Tibial artery (tissue), 4 donors: ENCODE results near the gene VARS2.

Experiments
- DNase-seq, 2 donors: peaks; one replicate each; pipeline ENCODE4 v3.0.0-alpha.2; 2019
- H3K27ac ChIP-seq, 2 donors: fragments of 200-600 bp; sonication (generic) in 1 of 2; 1 replicate in 1 of 2; 2 replicates in 1 of 2; pipeline ENCODE4 v1.5.1; 2018 to 2019; ENCODE audit warnings: mild to moderate bottlenecking in 1 of 2
- H3K27me3 ChIP-seq, 2 donors: fragments of 200-600 bp; sonication (generic) in 1 of 2; one replicate each; pipeline versions ENCODE4 v1.5.1 to v1.6.0; 2016 to 2019
- H3K36me3 ChIP-seq, 3 donors: fragments of 200-600 bp; sonication (generic) in 2 of 3; one replicate each; pipeline ENCODE4 v1.5.1; 2016 to 2019; ENCODE audit warnings: mild to moderate bottlenecking in 2 of 3
- H3K4me1 ChIP-seq, 4 donors: fragments of 200-600 bp; sonication (generic) in 2 of 4; 1 replicate in 3 of 4; 2 replicates in 1 of 4; pipeline ENCODE4 v1.5.1; 2016 to 2019
- H3K4me3 ChIP-seq, 2 donors: fragments of 200-600 bp; sonication (generic) in 1 of 2; 1 replicate in 1 of 2; 2 replicates in 1 of 2; pipeline ENCODE4 v1.5.1; 2018 to 2019; ENCODE audit warnings: mild to moderate bottlenecking in 2 of 2
- H3K9me3 ChIP-seq, 3 donors: fragments of 200-600 bp; sonication (generic) in 1 of 3; one replicate each; pipeline ENCODE4 v1.5.1; 2016 to 2019
- CTCF ChIP-seq, 2 experiments: fragments of 200-600 bp in 1 of 2; fragments of 450-650 bp in 1 of 2; IDR thresholded peaks; one replicate each; pipeline ENCODE4 v1.5.1; 2017 to 2019; ENCODE audit warnings: antibody characterized with exemption in 2 of 2, mild to moderate bottlenecking in 1 of 2, moderate library complexity in 1 of 2
- intact Hi-C: fragments of 100-400 bp; cut with DNase I; formaldehyde crosslinking; loops from one replicate; pipeline ENCODE4 v1.15.0; 2023; ENCODE audit warnings: low total_unique reads

Gene VARS2

GRCh38 chr6:30942338-30943060, 28.5 kb downstream of the VARS2 start:
- Histone ChIP-seq H3K9me3 (no peaks in the 10 kb centered on the region), H3K27ac (no peak overlapping the region), H3K27me3 (peaks cover 0 to 38% of the 10 kb centered on the region in 2 donors), H3K4me3 (no peak overlapping the region), H3K36me3 (no peaks in the 10 kb centered on the region), H3K4me1 (peaks cover 0 to 11% (median 3%) of the 10 kb centered on the region in 4 donors)
- TF ChIP-seq CTCF (IDR thresholded peaks at IDR 0.05) = peak in 1 of 2 experiments; percentile 17
- peak in 1 of 2 donors; percentile 52 for DNase-seq
- intact Hi-C loops = no loop called here

- Histone ChIP-seq H3K36me3 (no peaks in the 10 kb centered on the region), H3K27ac (no peak overlapping the region), H3K27me3 (peaks cover 0 to 35% of the 10 kb centered on the region in 2 donors), H3K4me3 (no peak overlapping the region), H3K4me1 (peaks cover 0 to 11% (median 3%) of the 10 kb centered on the region in 4 donors), H3K9me3 (no peaks in the 10 kb centered on the region)
- no peak for DNase-seq
- TF ChIP-seq CTCF (IDR thresholded peaks at IDR 0.05) = no peak
- intact Hi-C loops = no loop called here
Measured at GRCh38 chr6:30944051-30944450, 30.0 kb downstream of the VARS2 start.

GRCh38 chr6:30945281-30945680, 31.2 kb downstream of the VARS2 start:
- no peaks in the 10 kb centered on the region for H3K36me3 ChIP-seq
- no peak overlapping the region for H3K4me3 ChIP-seq
- peaks cover 0 to 24% of the 10 kb centered on the region in 2 donors for H3K27me3 ChIP-seq
- H3K9me3 ChIP-seq = no peaks in the 10 kb centered on the region
- no peak overlapping the region for H3K27ac ChIP-seq
- intact Hi-C loops = no loop called here
- TF ChIP-seq CTCF (IDR thresholded peaks at IDR 0.05) = no peak
- peaks cover 0 to 11% (median 3%) of the 10 kb centered on the region in 4 donors for H3K4me1 ChIP-seq
- no peak for DNase-seq

GRCh38 chr6:30947231-30947630, 33.2 kb downstream of the VARS2 start:
- TF ChIP-seq CTCF (IDR thresholded peaks at IDR 0.05) = no peak
- H3K27me3 ChIP-seq = peaks cover 0 to 30% of the 10 kb centered on the region in 2 donors
- intact Hi-C loops = no loop called here
- H3K4me3 ChIP-seq = no peak overlapping the region
- H3K4me1 ChIP-seq = peaks cover 0 to 10% (median 3%) of the 10 kb centered on the region in 4 donors
- no peaks in the 10 kb centered on the region for H3K9me3 ChIP-seq
- no peak for DNase-seq
- H3K36me3 ChIP-seq = no peaks in the 10 kb centered on the region
- no peak overlapping the region for H3K27ac ChIP-seq

GRCh38 chr6:30948811-30949210, 34.8 kb downstream of the VARS2 start:
- peaks cover 0 to 35% of the 10 kb centered on the region in 2 donors for H3K27me3 ChIP-seq
- intact Hi-C loops = no loop called here
- no peak for TF ChIP-seq CTCF (IDR thresholded peaks at IDR 0.05)
- no peak for DNase-seq
- no peaks in the 10 kb centered on the region for H3K4me1 ChIP-seq
- H3K36me3 ChIP-seq = no peaks in the 10 kb centered on the region
- H3K9me3 ChIP-seq = no peaks in the 10 kb centered on the region
- no peak overlapping the region for H3K4me3 ChIP-seq
- H3K27ac ChIP-seq = no peak overlapping the region
